Osteocyte (in vitro differentiated cells): ENCODE results near the gene TEX50. TPM values are rescaled to one million over a fixed set of nuclear protein-coding genes. Genes with fewer than 3 reads are reported as not detected.
A peak's percentile ranks its signal among the peaks of the same experiment; 100 is the strongest.
"Not testable (repeated sequence)": the region's sequence is repeated elsewhere in the genome, so short reads cannot be mapped to it uniquely, and the experiment has no call there.

ENCODE experiments used
- DNase-seq: peaks from one replicate; pipeline ENCODE4 v3.0.0; 2021; ENCODE audit warnings: mixed read lengths; ENCODE audit not compliant: unreplicated experiment; ENCODE audit errors: extremely low spot score
- H3K27ac Mint-ChIP-seq: one replicate; pipeline ENCODE4 v1.8.0; 2021; ENCODE audit warnings: mild to moderate bottlenecking, mixed read lengths; ENCODE audit not compliant: unreplicated experiment
- H3K27me3 Mint-ChIP-seq: one replicate; pipeline ENCODE4 v1.8.0; 2021; ENCODE audit warnings: mixed read lengths; ENCODE audit not compliant: unreplicated experiment
- H3K36me3 Mint-ChIP-seq: one replicate; pipeline ENCODE4 v1.8.0; 2021; ENCODE audit warnings: mixed read lengths; ENCODE audit not compliant: unreplicated experiment
- H3K4me1 Mint-ChIP-seq: one replicate; pipeline ENCODE4 v1.8.0; 2021; ENCODE audit warnings: mixed read lengths; ENCODE audit not compliant: unreplicated experiment
- H3K4me3 Mint-ChIP-seq: one replicate; pipeline ENCODE4 v1.8.0; 2021; ENCODE audit warnings: mild to moderate bottlenecking, moderate library complexity, mixed read lengths; ENCODE audit not compliant: unreplicated experiment
- H3K9me3 Mint-ChIP-seq: one replicate; pipeline ENCODE4 v1.8.0; 2021; ENCODE audit warnings: mixed read lengths; ENCODE audit not compliant: unreplicated experiment
- total RNA-seq: library from RNA; stranded (reverse); gene quantifications from 2 replicates; pipeline ENCODE4 v1.2.1, GENCODE V29; 2021
- TF ChIP-seq, protein P1 (sequence below): fragments of 200-600 bp; sonication (generic); IDR thresholded peaks from 2 replicates; pipeline ENCODE4 v1.5.0; 2021; ENCODE audit warnings: antibody characterized with exemption, mild to moderate bottlenecking, moderate library complexity

Gene TEX50
- total RNA-seq, 1 donor from 2014 or later, result not detected

DNA sequence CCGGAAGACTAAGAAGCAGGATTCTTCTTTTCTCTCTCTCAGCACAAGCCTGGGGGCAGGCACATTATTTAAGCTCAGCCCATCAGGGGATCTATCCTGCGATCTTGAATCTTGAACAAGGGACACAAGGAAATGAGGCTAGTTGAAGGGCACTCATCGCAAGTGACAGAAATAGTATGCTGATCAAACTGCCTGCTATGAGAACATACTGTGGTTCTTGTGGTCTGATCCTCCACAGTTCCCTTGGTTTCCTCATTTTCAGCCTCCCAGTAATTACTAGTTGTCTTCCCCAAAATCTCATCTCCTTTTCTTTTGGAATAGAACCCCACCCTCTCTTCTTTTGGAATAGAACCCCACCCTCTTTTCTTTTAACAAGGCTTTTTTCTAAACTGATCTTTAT lies 28.0 kb downstream of the TEX50 start:
- Mint-ChIP-seq H3K36me3 (no peaks in the 10 kb centered on the region), H3K4me1 (no peaks in the 10 kb centered on the region), H3K27ac (no peak overlapping the region), H3K9me3 (no peaks in the 10 kb centered on the region), H3K4me3 (no peak overlapping the region), H3K27me3 (no peaks in the 10 kb centered on the region)
- TF ChIP-seq, protein P1, sequence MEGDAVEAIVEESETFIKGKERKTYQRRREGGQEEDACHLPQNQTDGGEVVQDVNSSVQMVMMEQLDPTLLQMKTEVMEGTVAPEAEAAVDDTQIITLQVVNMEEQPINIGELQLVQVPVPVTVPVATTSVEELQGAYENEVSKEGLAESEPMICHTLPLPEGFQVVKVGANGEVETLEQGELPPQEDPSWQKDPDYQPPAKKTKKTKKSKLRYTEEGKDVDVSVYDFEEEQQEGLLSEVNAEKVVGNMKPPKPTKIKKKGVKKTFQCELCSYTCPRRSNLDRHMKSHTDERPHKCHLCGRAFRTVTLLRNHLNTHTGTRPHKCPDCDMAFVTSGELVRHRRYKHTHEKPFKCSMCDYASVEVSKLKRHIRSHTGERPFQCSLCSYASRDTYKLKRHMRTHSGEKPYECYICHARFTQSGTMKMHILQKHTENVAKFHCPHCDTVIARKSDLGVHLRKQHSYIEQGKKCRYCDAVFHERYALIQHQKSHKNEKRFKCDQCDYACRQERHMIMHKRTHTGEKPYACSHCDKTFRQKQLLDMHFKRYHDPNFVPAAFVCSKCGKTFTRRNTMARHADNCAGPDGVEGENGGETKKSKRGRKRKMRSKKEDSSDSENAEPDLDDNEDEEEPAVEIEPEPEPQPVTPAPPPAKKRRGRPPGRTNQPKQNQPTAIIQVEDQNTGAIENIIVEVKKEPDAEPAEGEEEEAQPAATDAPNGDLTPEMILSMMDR, result no peak
- DNase-seq, result no peak

DNA sequence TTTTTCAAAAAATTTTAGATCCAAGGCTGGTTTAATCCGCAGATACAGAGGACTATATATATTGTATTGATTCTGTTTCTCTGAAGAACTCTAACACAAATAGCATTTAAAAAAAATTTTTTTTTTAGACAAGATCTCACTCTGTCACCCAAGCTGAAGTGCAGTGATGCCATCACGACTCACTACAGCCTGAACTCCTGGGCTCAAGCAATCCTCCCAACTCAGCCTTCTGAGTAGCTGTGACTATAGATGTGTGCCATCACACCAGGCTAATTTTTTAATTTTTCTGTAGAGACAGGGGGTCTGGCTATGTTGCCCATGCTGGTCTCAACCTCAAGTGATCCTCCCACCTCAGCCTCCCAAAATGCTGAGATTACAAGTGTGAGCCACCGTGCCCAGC lies 31.5 kb downstream of the TEX50 start:
- Mint-ChIP-seq H3K4me1 (no peaks in the 10 kb centered on the region), H3K27ac (no peak overlapping the region), H3K9me3 (no peaks in the 10 kb centered on the region), H3K36me3 (no peaks in the 10 kb centered on the region), H3K27me3 (peaks cover 3% of the 10 kb centered on the region), H3K4me3 (no peak overlapping the region)
- DNase-seq, result no peak
- TF ChIP-seq, protein P1, result no peak

DNA sequence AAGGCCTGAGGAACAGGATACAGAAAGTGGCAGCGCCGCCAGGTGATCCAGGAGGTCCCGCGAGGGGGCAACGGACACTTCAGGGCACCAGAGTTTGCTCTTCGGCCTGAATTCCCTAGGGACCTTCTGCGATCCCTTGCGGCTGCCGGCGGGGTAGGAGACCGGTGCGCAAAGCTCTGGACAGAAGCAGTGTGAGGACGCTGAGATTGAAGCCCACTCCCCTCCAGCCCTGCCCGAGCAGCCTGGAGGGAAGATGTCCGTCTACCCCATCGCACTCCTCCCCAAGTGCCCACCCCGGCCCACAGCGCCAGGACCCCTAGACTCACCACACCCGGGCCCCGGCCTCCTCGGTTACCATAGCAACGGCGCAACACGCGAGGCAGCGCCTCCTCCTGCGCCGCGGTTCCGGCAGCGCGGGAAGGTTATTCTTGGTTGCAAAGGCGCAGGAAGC lies 34.4 kb downstream of the TEX50 start, which contains the start of gene ANKRD45:
TSS of gene ANKRD45 (minus strand) at position 361 of the 451 bp plus-strand sequence. CDS start 10,433 bp downstream, outside the sequence.
- peaks cover 3% of the 10 kb centered on the region for H3K27me3 Mint-ChIP-seq
- H3K4me1 Mint-ChIP-seq, result no peaks in the 10 kb centered on the region
- H3K4me3 Mint-ChIP-seq, result peak within 1 kb of the TSS; percentile 61
- no peaks in the 10 kb centered on the region for H3K9me3 Mint-ChIP-seq
- H3K27ac Mint-ChIP-seq, result no peak within 1 kb of the TSS
- H3K36me3 Mint-ChIP-seq, result no peaks in the 10 kb centered on the region
- TF ChIP-seq, protein P1, result no peak
- DNase-seq, result peak; percentile 85

DNA sequence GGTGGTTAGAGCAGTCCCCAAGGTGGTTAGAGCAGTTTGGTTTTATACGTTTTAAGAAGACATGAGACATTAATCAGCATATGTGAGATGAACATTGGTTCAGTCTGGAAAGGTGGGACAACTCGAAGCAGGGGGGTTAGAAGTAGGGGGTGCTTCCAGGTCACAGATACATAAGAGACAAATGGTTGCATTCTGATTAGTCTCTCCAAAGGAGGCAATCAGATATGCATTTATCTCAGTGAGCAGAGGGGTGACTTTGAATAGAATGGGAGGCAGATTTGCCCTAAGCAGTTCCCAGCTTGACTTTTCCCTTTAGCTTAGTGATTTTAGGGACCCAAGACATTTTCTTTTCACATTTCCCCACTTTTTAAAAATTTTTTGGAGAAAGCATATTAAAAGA lies 39.4 kb downstream of the TEX50 start:
- not testable (repeated sequence) for H3K4me1 Mint-ChIP-seq, H3K27ac Mint-ChIP-seq, H3K9me3 Mint-ChIP-seq, H3K36me3 Mint-ChIP-seq, H3K27me3 Mint-ChIP-seq, H3K4me3 Mint-ChIP-seq, DNase-seq

DNA sequence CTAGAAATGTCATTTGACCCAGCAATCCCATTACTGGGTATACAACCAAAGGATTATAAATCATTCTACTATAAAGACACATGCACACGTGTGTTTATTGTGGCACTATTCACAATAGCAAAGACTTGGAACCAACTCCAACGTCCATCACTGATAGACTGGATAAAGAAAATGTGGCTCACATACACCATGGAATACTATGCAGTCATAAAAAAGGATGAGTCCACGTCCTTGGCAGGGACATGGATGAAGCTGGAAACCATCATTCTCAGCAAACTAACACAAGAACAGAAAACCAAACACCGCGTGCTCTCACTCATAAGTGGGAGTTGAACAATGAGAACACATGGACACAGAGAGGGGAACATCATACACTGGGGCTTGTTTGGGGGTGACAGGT lies 45.0 kb downstream of the TEX50 start:
- not testable (repeated sequence) for H3K27ac Mint-ChIP-seq, DNase-seq, H3K9me3 Mint-ChIP-seq, H3K36me3 Mint-ChIP-seq, H3K27me3 Mint-ChIP-seq, H3K4me1 Mint-ChIP-seq, H3K4me3 Mint-ChIP-seq

DNA sequence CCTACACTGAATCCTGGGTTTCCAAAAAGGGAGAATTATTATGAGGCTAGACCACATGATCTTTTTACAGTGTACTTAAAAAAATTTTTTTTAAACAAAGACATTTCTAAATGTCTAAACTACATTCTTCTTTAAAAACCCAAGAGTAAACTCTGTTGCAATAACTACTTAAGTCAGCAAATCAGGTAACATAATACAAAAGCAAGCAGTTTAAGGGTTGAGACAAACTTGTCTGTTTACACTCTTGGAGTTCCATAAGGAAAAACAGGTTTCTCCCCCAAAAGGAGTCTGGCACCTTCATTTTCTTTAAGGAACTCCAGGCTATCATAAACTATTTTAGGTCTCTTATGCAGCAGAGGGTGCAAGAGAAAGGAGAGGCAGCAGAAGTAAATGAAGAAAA lies 47.0 kb downstream of the TEX50 start:
- DNase-seq, result no peak
- Mint-ChIP-seq H3K27me3 (no peaks in the 10 kb centered on the region), H3K9me3 (no peaks in the 10 kb centered on the region), H3K4me3 (no peak overlapping the region), H3K4me1 (no peaks in the 10 kb centered on the region), H3K27ac (no peak overlapping the region), H3K36me3 (no peaks in the 10 kb centered on the region)
- TF ChIP-seq, protein P1, result no peak

DNA sequence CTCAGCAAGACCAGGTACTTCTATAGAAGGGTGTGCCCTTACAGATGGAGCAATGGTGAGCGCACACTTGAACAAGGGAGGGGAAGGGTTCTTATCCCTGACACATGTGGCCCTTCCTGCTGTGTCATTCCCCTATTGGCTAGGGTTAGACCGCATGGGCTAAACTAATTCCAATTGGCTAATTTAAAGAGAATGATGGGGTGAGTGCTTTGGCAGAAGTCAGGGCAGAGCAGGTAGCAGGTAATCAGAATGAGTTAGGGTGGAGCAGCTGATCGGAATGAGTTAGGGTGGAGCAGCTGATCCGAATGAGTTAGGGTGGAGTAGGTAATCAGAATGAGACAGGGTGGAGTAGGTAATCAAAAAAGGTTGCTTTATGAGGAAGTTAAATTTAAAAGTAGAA lies 48.7 kb downstream of the TEX50 start:
- H3K27ac Mint-ChIP-seq, H3K27me3 Mint-ChIP-seq, H3K36me3 Mint-ChIP-seq, H3K9me3 Mint-ChIP-seq, DNase-seq, H3K4me1 Mint-ChIP-seq, H3K4me3 Mint-ChIP-seq: not testable (repeated sequence)

DNA sequence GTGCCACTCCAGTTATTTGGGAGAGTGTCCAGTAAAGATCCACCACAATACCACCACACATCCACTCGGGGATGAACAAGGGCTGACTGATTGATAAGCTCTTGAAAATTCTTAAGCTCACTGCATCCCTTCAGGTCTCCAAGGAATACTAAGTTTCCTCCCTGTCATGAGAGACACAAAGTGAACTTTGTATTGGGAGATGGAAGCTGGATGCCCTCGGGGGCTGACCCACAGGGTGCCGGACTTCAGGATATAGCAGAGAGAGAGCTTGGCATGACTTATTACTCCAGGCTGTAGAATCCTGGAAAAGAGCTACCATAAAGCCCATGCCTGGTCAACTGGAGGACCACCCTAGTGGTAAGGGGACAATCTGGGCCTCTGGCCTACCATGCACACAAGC lies 50.0 kb downstream of the TEX50 start:
- not testable (repeated sequence) for H3K27ac Mint-ChIP-seq, H3K27me3 Mint-ChIP-seq, DNase-seq, H3K9me3 Mint-ChIP-seq, H3K4me3 Mint-ChIP-seq, H3K4me1 Mint-ChIP-seq, H3K36me3 Mint-ChIP-seq
